ENCODE measurements around the gene B4GALT1. TPM values are rescaled to one million over a fixed set of nuclear protein-coding genes. Genes with fewer than 3 reads are reported as not detected.

B4GALT1 gene
- total RNA-seq, 4 donors from 2014 or later, result 51.6 to 74.4 (median 65.3) TPM

DNA sequence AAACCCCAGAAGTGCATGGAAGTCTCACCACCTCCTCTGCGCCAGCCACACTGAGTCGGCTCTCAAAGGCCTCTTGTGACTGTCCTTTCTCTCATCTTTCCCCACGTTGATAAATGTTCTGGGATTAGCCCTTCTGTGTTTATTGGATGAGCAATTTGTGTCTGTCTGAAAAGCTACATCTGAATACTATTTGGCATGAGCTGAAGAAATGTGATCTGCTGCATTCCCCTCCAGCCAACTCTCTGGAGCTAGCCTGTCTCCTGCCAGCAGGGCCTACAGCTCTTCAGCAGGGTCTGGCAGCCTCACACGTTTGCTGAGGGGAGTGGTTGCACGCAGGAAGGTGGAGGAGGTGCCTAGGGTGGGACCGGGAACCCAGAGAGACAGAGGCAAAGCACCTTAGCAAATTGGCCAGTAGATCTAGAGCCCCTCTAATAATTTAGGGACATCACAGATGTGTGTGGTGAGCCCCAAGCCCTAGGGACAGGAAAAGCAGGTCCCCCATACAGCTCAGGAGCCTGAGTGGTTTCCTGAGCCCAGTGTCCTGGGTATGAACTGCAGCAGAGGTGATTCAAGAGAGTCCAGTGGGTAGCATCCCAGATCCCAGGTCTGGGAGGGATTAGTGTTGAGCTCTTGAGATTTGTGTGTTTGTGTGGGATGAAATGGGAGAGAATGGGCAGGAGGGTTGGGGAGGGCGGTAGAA, 20.5 kb upstream of the B4GALT1 start:
- H3K4me3 ChIP-seq, result no peak overlapping the region
- H3K27ac ChIP-seq, result no peak overlapping the region
- DNase-seq (ENCODE audit: low spot score in 2 of 2), result peak in 1 of 2 donors; percentile 8
- no peaks in the 10 kb centered on the region for H3K9me3 ChIP-seq
- WGBS, 2 donors, result 48 to 59% methylated on average over 7 of the region's 7 CpGs
- no peaks in the 10 kb centered on the region for H3K36me3 ChIP-seq
- H3K27me3 ChIP-seq, result no peaks in the 10 kb centered on the region
- TF ChIP-seq POLR2A (IDR thresholded peaks at IDR 0.05) (no peak), EP300 (IDR thresholded peaks at IDR 0.05) (no peak)
- TF ChIP-seq, protein P1, sequence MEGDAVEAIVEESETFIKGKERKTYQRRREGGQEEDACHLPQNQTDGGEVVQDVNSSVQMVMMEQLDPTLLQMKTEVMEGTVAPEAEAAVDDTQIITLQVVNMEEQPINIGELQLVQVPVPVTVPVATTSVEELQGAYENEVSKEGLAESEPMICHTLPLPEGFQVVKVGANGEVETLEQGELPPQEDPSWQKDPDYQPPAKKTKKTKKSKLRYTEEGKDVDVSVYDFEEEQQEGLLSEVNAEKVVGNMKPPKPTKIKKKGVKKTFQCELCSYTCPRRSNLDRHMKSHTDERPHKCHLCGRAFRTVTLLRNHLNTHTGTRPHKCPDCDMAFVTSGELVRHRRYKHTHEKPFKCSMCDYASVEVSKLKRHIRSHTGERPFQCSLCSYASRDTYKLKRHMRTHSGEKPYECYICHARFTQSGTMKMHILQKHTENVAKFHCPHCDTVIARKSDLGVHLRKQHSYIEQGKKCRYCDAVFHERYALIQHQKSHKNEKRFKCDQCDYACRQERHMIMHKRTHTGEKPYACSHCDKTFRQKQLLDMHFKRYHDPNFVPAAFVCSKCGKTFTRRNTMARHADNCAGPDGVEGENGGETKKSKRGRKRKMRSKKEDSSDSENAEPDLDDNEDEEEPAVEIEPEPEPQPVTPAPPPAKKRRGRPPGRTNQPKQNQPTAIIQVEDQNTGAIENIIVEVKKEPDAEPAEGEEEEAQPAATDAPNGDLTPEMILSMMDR (IDR thresholded peaks at IDR 0.05), result no peak
- peaks cover 0 to 20% (median 0%) of the 10 kb centered on the region in 4 donors for H3K4me1 ChIP-seq

DNA sequence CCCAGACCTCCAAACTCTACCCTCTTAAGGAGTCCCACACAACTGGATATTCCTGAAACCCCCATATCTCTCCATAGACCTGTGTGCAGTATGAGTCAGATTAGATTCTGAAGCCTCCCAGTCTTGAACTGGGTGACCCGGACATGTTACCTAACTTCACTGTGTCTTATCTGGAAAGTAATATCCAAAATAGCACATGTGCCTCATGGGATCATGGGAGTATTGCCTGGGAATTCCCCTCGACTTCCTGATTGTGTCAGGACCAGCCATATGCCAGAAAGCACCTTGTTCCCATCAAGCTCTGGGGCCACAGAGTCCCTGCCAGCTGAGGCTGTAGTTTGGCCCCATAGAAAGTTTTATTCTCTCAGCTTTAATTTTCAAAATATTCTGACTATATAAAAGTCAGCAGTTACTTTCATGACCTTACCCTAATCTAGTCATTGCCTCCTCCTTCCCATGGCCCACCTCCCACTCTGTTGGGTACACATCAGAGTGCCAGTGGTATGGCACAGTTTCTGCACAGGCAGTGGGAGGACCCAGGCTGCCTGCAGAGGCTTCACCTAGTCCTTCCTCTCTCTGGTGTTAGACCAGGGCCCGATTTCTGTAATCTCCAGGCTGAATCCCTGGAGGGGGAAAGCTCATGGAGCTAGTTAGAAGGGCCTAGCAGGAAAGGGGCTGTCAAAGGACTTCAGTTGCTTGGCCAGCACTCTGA, 19.5 kb upstream of the B4GALT1 start:
- Histone ChIP-seq H3K4me3 (no peak overlapping the region), H3K27ac (peak overlapping the region in 1 of 4 donors; percentile 26)

DNA sequence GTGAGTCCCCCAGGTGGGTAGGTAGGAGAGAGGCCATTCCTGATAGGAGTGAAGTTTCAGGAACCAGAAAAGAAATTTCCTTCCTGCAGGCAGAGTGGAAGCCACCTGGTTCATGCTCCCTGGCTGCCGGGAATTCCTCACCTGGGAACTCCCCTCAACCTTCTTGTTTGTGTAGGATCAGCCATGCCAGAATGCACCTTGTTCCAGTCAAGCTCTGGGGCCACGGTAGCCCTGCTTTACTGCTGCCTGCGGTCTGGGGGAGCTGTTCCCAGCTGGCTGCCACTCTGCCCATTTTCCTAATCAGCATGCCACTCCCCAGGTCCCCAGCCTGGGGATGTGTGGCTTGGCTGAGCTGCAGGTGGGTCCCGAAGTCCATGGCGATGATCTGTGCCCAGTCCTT, 18.7 kb upstream of the B4GALT1 start:
- Histone ChIP-seq H3K27me3 (no peaks in the 10 kb centered on the region), H3K27ac (no peak overlapping the region), H3K36me3 (no peaks in the 10 kb centered on the region), H3K4me3 (no peak overlapping the region), H3K4me1 (peaks cover 0 to 20% (median 0%) of the 10 kb centered on the region in 4 donors), H3K9me3 (no peaks in the 10 kb centered on the region)
- WGBS, 2 donors, result 75 to 76% methylated on average over 5 of the region's 5 CpGs
- TF ChIP-seq EP300 (IDR thresholded peaks at IDR 0.05) (no peak), POLR2A (IDR thresholded peaks at IDR 0.05) (no peak)
- TF ChIP-seq, protein P1 (IDR thresholded peaks at IDR 0.05), result no peak
- no peak for DNase-seq (ENCODE audit: low spot score in 2 of 2)

More for the DNA sequence above, 19.5 kb upstream of the B4GALT1 start:
- 46 to 72% methylated on average over 3 of the region's 3 CpGs for WGBS, 2 donors
- Histone ChIP-seq H3K36me3 (no peaks in the 10 kb centered on the region), H3K4me1 (peaks cover 0 to 20% (median 0%) of the 10 kb centered on the region in 4 donors), H3K27me3 (no peaks in the 10 kb centered on the region), H3K9me3 (no peaks in the 10 kb centered on the region)
- TF ChIP-seq POLR2A (IDR thresholded peaks at IDR 0.05) (no peak), EP300 (IDR thresholded peaks at IDR 0.05) (peak in 1 of 2 donors; percentile 8)
- TF ChIP-seq, protein P1 (IDR thresholded peaks at IDR 0.05), result no peak
- no peak for DNase-seq (ENCODE audit: low spot score in 2 of 2)

DNA sequence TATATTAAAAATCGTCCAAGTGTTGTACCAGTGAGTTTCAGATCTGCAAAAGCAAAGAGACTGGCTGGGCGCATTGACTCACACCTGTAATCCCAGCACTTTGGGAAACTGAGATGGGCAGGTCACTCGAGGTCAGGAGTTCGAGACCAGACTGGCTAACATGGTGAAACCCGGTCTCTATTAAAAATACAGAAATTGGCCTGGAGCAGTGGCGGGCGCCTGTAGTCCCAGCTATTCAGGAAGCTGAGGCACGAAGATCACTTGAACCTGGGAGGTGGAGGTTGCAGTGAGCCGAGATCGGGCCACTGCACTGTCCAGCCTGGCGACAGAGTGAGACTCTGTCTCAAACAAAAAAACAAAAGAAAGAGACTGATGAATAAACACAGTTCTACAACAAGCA, 18.3 kb upstream of the B4GALT1 start:
- peaks cover 0 to 20% (median 0%) of the 10 kb centered on the region in 4 donors for H3K4me1 ChIP-seq

More for the DNA sequence above, 18.3 kb upstream of the B4GALT1 start:
- Histone ChIP-seq H3K36me3 (no peaks in the 10 kb centered on the region), H3K27ac (no peak overlapping the region), H3K4me3 (no peak overlapping the region), H3K9me3 (no peaks in the 10 kb centered on the region), H3K27me3 (no peaks in the 10 kb centered on the region)
- no peak for DNase-seq (ENCODE audit: low spot score in 2 of 2)
- WGBS, 2 donors, result 83 to 90% methylated on average over 11 of the region's 11 CpGs
- TF ChIP-seq POLR2A (IDR thresholded peaks at IDR 0.05) (no peak), EP300 (IDR thresholded peaks at IDR 0.05) (no peak)
- TF ChIP-seq, protein P1 (IDR thresholded peaks at IDR 0.05), result no peak
